ENCODE measurements around the gene TEX22.

- no peak for TF ChIP-seq EZH2 (IDR thresholded peaks at IDR 0.05; ENCODE audit: borderline replicate concordance, insufficient read depth, low read depth, low read length, poor library complexity, severe bottlenecking)
- TF ChIP-seq, protein P1, sequence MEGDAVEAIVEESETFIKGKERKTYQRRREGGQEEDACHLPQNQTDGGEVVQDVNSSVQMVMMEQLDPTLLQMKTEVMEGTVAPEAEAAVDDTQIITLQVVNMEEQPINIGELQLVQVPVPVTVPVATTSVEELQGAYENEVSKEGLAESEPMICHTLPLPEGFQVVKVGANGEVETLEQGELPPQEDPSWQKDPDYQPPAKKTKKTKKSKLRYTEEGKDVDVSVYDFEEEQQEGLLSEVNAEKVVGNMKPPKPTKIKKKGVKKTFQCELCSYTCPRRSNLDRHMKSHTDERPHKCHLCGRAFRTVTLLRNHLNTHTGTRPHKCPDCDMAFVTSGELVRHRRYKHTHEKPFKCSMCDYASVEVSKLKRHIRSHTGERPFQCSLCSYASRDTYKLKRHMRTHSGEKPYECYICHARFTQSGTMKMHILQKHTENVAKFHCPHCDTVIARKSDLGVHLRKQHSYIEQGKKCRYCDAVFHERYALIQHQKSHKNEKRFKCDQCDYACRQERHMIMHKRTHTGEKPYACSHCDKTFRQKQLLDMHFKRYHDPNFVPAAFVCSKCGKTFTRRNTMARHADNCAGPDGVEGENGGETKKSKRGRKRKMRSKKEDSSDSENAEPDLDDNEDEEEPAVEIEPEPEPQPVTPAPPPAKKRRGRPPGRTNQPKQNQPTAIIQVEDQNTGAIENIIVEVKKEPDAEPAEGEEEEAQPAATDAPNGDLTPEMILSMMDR (IDR thresholded peaks at IDR 0.05): no peak
These were observed 6.8 kb upstream of the TEX22 start for GRCh38 chr14:105391541-105391940.
